Prostate gland (tissue), 2 donors: ENCODE results near the gene PES1. TPM values are rescaled to one million over a fixed set of nuclear protein-coding genes. Genes with fewer than 3 reads are reported as not detected.
"Not testable (repeated sequence)": the region's sequence is repeated elsewhere in the genome, so short reads cannot be mapped to it uniquely, and the experiment has no call there.

Source experiments
- DNase-seq: peaks from one replicate; pipeline ENCODE4 v3.0.0-alpha.2; 2019; ENCODE audit warnings: low spot score
- H3K27ac ChIP-seq, 2 donors: fragments of 200-600 bp; sonication (generic); 2 replicates each; pipeline ENCODE4 v1.5.1; 2017 to 2019
- H3K27me3 ChIP-seq: fragments of 200-600 bp; sonication (generic); replicated peaks from 2 replicates; pipeline ENCODE4 v1.5.1; 2019; ENCODE audit not compliant: insufficient read depth
- H3K36me3 ChIP-seq, 2 donors: fragments of 200-600 bp; sonication (generic); 1 replicate in 1 of 2; 2 replicates in 1 of 2; pipeline versions ENCODE4 v1.5.1 to v1.8.1; 2017 to 2019
- H3K4me1 ChIP-seq: fragments of 200-600 bp; sonication (generic); replicated peaks from 2 replicates; pipeline ENCODE4 v1.5.1; 2019
- H3K4me3 ChIP-seq, 2 donors: fragments of 200-600 bp; sonication (generic); 2 replicates each; pipeline ENCODE4 v1.5.1; 2017 to 2019
- H3K9me3 ChIP-seq: fragments of 200-600 bp; sonication (generic); 2 replicates; pipeline ENCODE4 v1.5.1; 2017
- POLR2A ChIP-seq: fragments of 450-650 bp; IDR thresholded peaks from one replicate; pipeline ENCODE4 v1.6.1; 2016; ENCODE audit warnings: antibody characterized with exemption, mild to moderate bottlenecking
- POLR2AphosphoS5 ChIP-seq: sonication (generic); formaldehyde crosslinking; IDR thresholded peaks from one replicate; pipeline ENCODE4 v1.6.1; 2017; ENCODE audit warnings: antibody characterized with exemption
- WGBS: methylation state at CpG from one replicate; pipeline ENCODE4 v1.1.5; 2018; 5-methylcytosine and 5-hydroxymethylcytosine counted together
- intact Hi-C: fragments of 100-400 bp; cut with DNase I; formaldehyde crosslinking; loops from one replicate; pipeline ENCODE4 v1.14.2; 2022
- total RNA-seq, 2 donors: library from RNA; depleted of rRNA; stranded (reverse); fragments of >200 nt; gene quantifications; one replicate each; pipeline ENCODE4 v1.1.0, GENCODE V29; 2016
- TF ChIP-seq, protein P1 (sequence below), 4 experiments: fragments of 200-600 bp in 2 of 4; fragments of 450-650 bp in 2 of 4; sonication (generic) in 2 of 4; IDR thresholded peaks; 1 replicate in 3 of 4; 2 replicates in 1 of 4; pipeline ENCODE4 v1.5.1; 2016 to 2019; ENCODE audit warnings: antibody characterized with exemption in 4 of 4, mild to moderate bottlenecking in 2 of 4, moderate library complexity in 2 of 4

PES1 gene
- total RNA-seq, 2 donors from 2014 or later: 41.1 to 79.5 TPM

DNA sequence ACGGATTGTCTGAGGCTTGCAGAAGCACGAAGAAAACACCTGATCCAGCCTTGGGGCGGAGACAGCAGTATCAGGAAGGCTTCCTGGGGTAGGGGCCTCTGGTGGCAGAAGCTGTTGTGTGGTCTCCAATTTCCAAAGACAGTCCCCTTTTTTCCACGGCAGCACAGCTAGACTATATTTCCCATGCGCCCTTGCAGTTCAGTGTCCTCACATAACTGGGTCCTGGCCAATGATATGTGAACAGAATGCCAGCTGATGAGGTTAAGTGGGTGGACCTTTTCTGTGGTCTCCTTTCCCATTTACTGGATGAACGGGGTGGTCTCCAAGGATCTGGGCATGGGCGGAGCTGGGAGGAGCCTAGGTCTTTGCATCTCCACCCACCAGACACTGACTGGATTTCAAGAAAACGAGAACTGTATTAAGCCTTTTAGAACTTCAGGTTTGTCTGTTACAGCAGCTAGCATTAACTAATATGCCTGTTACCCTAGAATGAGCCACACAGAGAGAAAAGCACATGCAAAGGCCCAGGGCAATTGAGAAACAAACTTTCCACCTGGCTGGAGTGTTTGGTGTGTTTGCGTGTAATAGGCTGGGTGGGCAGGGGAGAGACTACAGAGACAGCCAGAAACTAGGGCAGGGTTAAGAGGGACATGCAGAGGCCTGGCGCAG is 23.4 kb downstream of the PES1 start:
- no peak for TF ChIP-seq POLR2AphosphoS5
- no peak for TF ChIP-seq POLR2A
- TF ChIP-seq, protein P1, sequence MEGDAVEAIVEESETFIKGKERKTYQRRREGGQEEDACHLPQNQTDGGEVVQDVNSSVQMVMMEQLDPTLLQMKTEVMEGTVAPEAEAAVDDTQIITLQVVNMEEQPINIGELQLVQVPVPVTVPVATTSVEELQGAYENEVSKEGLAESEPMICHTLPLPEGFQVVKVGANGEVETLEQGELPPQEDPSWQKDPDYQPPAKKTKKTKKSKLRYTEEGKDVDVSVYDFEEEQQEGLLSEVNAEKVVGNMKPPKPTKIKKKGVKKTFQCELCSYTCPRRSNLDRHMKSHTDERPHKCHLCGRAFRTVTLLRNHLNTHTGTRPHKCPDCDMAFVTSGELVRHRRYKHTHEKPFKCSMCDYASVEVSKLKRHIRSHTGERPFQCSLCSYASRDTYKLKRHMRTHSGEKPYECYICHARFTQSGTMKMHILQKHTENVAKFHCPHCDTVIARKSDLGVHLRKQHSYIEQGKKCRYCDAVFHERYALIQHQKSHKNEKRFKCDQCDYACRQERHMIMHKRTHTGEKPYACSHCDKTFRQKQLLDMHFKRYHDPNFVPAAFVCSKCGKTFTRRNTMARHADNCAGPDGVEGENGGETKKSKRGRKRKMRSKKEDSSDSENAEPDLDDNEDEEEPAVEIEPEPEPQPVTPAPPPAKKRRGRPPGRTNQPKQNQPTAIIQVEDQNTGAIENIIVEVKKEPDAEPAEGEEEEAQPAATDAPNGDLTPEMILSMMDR (IDR thresholded peaks at IDR 0.05): no peak
- DNase-seq: no peak
- 67% methylated on average over 10 of the region's 10 CpGs for WGBS
- no peaks in the 10 kb centered on the region for H3K36me3 ChIP-seq
- H3K4me1 ChIP-seq: no peaks in the 10 kb centered on the region
- H3K27ac ChIP-seq: no peak overlapping the region
- no peaks in the 10 kb centered on the region for H3K27me3 ChIP-seq
- intact Hi-C loops: no loop called here
- H3K4me3 ChIP-seq: no peak overlapping the region
- H3K9me3 ChIP-seq: no peaks in the 10 kb centered on the region

DNA sequence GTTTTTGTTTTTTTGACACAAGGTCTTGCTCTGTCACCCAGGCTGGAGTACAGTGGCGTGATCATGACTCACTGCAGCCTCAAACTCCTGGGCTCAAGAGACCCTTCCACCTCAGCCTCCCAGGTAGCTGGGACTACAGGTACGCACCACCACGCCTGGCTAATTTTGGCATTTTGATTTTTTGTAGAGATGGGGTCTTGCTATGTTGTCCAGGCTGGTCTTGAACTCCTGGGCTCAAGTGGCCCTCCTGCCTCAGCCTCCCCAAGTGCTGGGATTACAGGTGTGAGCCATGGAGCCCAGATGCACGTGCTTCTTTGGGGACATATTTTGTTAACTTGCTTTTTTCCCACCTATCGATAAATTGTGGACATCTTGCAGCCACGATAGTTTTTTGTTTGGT is 24.4 kb downstream of the PES1 start:
- DNase-seq, H3K27ac ChIP-seq, H3K4me3 ChIP-seq, intact Hi-C loops, H3K9me3 ChIP-seq, H3K27me3 ChIP-seq, H3K36me3 ChIP-seq, H3K4me1 ChIP-seq: not testable (repeated sequence)
- WGBS: 97% methylated on average over 6 of the region's 6 CpGs

DNA sequence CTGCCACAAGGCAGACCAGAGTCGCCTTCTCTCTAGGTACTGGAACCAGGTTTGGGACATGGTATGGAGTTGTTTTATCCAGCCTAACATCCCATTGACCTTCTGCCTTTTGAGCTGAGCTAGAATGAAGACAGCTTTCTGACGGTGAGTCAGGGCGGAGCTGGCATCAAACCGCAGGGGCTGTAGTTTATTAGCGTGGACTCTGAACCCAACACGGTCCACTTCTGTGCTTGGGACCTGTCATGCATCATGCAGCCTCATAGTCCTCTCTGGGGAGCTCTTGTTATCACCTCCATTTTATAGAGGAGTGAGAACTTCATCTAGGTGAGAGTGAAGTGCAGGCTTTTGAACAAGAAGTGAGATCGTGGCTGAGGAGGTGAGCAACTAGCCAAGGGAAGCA is 25.6 kb downstream of the PES1 start:
- Histone ChIP-seq H3K36me3 (no peaks in the 10 kb centered on the region), H3K27me3 (no peaks in the 10 kb centered on the region), H3K9me3 (no peaks in the 10 kb centered on the region), H3K4me1 (no peaks in the 10 kb centered on the region), H3K27ac (no peak overlapping the region), H3K4me3 (no peak overlapping the region)
- no peak for DNase-seq
- 64% methylated on average over 7 of the region's 7 CpGs for WGBS
- intact Hi-C loops: no loop called here
- no peak for TF ChIP-seq POLR2AphosphoS5
- TF ChIP-seq POLR2A: no peak
- TF ChIP-seq, protein P1 (IDR thresholded peaks at IDR 0.05): no peak

DNA sequence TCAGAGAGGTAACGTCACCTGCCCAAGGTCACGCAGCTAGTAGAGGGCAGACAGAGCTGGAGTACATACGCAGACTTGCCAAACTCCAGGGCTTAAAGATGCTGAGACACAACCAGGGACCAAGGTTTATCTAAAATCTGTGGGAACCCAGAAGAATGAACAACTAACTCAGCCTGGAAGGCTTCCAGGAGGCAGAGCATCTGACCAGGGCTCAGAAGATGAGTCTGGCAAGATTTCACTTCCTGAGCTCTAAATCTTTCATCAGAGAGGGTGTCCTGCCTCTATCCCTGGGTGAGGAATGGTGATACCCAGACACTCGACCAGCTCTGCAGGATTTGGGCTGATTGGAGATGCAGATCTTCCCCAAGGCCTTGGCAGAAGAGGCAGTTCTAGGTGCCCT is 26.4 kb downstream of the PES1 start:
- no peaks in the 10 kb centered on the region for H3K27me3 ChIP-seq
- H3K4me3 ChIP-seq: no peak overlapping the region
- TF ChIP-seq, protein P1 (IDR thresholded peaks at IDR 0.05): no peak
- TF ChIP-seq POLR2A: no peak
- no peak for TF ChIP-seq POLR2AphosphoS5
- 65% methylated on average over 4 of the region's 4 CpGs for WGBS
- H3K4me1 ChIP-seq: no peaks in the 10 kb centered on the region
- no peaks in the 10 kb centered on the region for H3K9me3 ChIP-seq
- intact Hi-C loops: no loop called here
- H3K36me3 ChIP-seq: no peaks in the 10 kb centered on the region
- H3K27ac ChIP-seq: no peak overlapping the region
- no peak for DNase-seq

DNA sequence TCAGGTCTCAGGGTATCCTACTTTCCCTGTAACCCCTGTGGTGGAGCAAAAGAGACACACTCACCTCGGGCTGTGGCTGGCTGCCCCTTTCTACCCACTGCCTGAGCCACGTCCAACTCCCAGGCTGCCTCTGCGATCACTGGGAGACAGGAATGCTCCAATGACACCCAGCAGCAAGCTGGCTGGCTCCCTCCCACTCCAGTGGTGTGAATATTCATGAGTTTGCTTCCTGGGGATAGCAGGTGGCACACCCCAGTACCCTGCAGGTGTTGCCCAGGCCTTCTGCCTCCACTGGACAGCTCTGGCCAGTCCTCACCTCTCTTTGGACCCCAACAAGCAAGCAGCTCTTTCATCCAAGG is 27.0 kb downstream of the PES1 start:
- Histone ChIP-seq H3K9me3 (no peaks in the 10 kb centered on the region), H3K27me3 (no peaks in the 10 kb centered on the region), H3K36me3 (no peaks in the 10 kb centered on the region), H3K4me3 (no peak overlapping the region), H3K27ac (no peak overlapping the region), H3K4me1 (no peaks in the 10 kb centered on the region)
- intact Hi-C loops: no loop called here
- no peak for TF ChIP-seq POLR2A
- TF ChIP-seq, protein P1 (IDR thresholded peaks at IDR 0.05): no peak
- TF ChIP-seq POLR2AphosphoS5: no peak
- 47% methylated on average over 3 of the region's 3 CpGs for WGBS
- DNase-seq: no peak
